Sigmoid colon (tissue), 4 donors: Measurements from ENCODE around the gene SNUPN.
"Not testable (repeated sequence)": the region's sequence is repeated elsewhere in the genome, so short reads cannot be mapped to it uniquely, and the experiment has no call there.

Source experiments
- CTCF ChIP-seq, 4 experiments: fragments of 450-650 bp in 3 of 4; fragments of 200-600 bp in 1 of 4; IDR thresholded peaks; one replicate each; pipeline ENCODE4 v1.5.1; 2016 to 2019; ENCODE audit warnings: antibody characterized with exemption in 4 of 4, mild to moderate bottlenecking in 3 of 4, moderate library complexity in 2 of 4
- EP300 ChIP-seq, 4 donors: sonication (generic); formaldehyde crosslinking; IDR thresholded peaks; one replicate each; pipeline ENCODE4 v1.6.1; 2017; ENCODE audit warnings: antibody characterized with exemption in 4 of 4
- POLR2A ChIP-seq, 2 donors: fragments of 450-650 bp; IDR thresholded peaks; one replicate each; pipeline ENCODE4 v1.6.1; 2016; ENCODE audit warnings: antibody characterized with exemption in 2 of 2, mild to moderate bottlenecking in 2 of 2, moderate library complexity in 2 of 2
- POLR2AphosphoS5 ChIP-seq, 4 donors: sonication (generic); formaldehyde crosslinking; IDR thresholded peaks; one replicate each; pipeline ENCODE4 v1.6.1; 2017; ENCODE audit warnings: antibody characterized with exemption in 4 of 4

DNA sequence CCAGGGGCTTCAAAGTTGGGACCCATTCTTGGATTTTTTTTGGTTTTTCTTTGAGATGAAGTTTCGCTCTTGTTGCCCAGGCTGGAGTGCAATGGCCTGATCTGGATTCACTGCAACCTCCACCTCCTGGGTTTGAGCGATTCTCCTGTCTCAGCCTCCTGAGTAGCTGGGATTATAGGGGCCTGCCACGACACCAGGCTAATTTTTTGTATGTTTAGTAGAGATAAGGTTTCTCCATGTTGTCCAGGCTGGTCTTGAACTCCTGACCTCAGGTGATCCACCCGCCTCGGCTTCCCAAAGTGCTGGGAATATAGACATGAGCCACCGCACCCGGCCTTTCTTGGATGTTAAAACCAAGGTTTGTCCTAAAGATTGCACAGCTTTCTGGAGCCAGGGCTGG lies 8.4 kb upstream of the SNUPN start:
- not testable (repeated sequence) for TF ChIP-seq CTCF, POLR2AphosphoS5, POLR2A, EP300 (IDR thresholded peaks at IDR 0.05)
